Measurements from ENCODE around the gene DTX2. TPM values are rescaled to one million over a fixed set of nuclear protein-coding genes. Genes with fewer than 3 reads are reported as not detected.
"Not testable (repeated sequence)": the region's sequence is repeated elsewhere in the genome, so short reads cannot be mapped to it uniquely, and the experiment has no call there.

Gene DTX2
- total RNA-seq, 4 donors from 2014 or later: 15.4 to 28.6 (median 24.8) TPM

- ATAC-seq: peak; percentile 74
- H3K27ac ChIP-seq: peak overlapping the region in 1 of 4 donors; percentile 61
- not testable (repeated sequence) for H3K4me1 ChIP-seq, H3K36me3 ChIP-seq, H3K27me3 ChIP-seq, H3K9me3 ChIP-seq, H3K4me3 ChIP-seq
- TF ChIP-seq CTCF (IDR thresholded peaks at IDR 0.05): peak in 3 of 4 experiments; percentile 54 to 80 (median 68)
- no CpG with 5 or more reads among the region's 2 CpGs for WGBS, 2 donors (ENCODE audit: low coverage in 1 of 2)
Measured at GRCh38 chr7:76437873-76438272, 23.6 kb upstream of the DTX2 start.

- not testable (repeated sequence) for H3K27ac ChIP-seq, ATAC-seq, H3K36me3 ChIP-seq, H3K4me1 ChIP-seq, H3K4me3 ChIP-seq, H3K27me3 ChIP-seq, H3K9me3 ChIP-seq
- no CpG with 5 or more reads among the region's 7 CpGs for WGBS, 2 donors (ENCODE audit: low coverage in 1 of 2)
Measured at GRCh38 chr7:76439120-76439888, 22.2 kb upstream of the DTX2 start.

GRCh38 chr7:76440404-76440803, 21.1 kb upstream of the DTX2 start:
- WGBS, 2 donors (ENCODE audit: low coverage in 1 of 2): 100% methylated on average over 1 of the region's 4 CpGs; no CpG with 5 or more reads in 1 of the 2 donors
- ATAC-seq, H3K27me3 ChIP-seq, H3K36me3 ChIP-seq, H3K9me3 ChIP-seq, H3K4me3 ChIP-seq, H3K27ac ChIP-seq, H3K4me1 ChIP-seq: not testable (repeated sequence)

GRCh38 chr7:76441792-76442191, 19.7 kb upstream of the DTX2 start:
- ATAC-seq, H3K27me3 ChIP-seq, H3K27ac ChIP-seq, H3K9me3 ChIP-seq, H3K4me3 ChIP-seq, H3K36me3 ChIP-seq, H3K4me1 ChIP-seq: not testable (repeated sequence)
- no CpG with 5 or more reads among the region's 10 CpGs for WGBS, 2 donors (ENCODE audit: low coverage in 1 of 2)

GRCh38 chr7:76442664-76443446, 18.7 kb upstream of the DTX2 start:
- ATAC-seq, H3K36me3 ChIP-seq, H3K9me3 ChIP-seq, H3K27me3 ChIP-seq, H3K4me3 ChIP-seq, H3K4me1 ChIP-seq, H3K27ac ChIP-seq: not testable (repeated sequence)
- 80% methylated on average over 2 of the region's 5 CpGs; no CpG with 5 or more reads in 1 of the 2 donors for WGBS, 2 donors (ENCODE audit: low coverage in 1 of 2)

DNA sequence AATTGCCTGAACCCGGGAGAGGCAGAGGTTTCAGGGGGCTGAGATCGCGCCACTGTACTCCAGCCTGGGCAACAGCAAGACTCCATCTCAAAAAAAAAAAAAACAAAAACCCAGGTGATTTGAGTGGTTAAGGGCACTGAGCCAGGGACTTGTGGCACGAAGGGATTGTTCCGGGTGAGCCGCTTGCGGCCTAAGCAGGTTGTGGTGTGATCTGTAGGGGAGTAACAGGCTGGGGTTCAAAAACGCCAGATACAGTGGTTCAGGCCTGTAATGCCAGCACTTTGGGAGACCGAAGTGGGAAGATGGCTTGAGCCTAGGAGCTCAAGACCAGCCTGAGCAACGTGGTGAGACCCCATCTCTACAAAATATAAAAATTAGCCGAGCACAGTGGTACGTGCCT, 17.7 kb upstream of the DTX2 start:
- 60 to 80% methylated on average over 1 to 2 of the region's 12 CpGs for WGBS, 2 donors (ENCODE audit: low coverage in 1 of 2)
- H3K9me3 ChIP-seq, H3K36me3 ChIP-seq, H3K4me1 ChIP-seq, H3K27ac ChIP-seq, H3K27me3 ChIP-seq, ATAC-seq, H3K4me3 ChIP-seq: not testable (repeated sequence)

DNA sequence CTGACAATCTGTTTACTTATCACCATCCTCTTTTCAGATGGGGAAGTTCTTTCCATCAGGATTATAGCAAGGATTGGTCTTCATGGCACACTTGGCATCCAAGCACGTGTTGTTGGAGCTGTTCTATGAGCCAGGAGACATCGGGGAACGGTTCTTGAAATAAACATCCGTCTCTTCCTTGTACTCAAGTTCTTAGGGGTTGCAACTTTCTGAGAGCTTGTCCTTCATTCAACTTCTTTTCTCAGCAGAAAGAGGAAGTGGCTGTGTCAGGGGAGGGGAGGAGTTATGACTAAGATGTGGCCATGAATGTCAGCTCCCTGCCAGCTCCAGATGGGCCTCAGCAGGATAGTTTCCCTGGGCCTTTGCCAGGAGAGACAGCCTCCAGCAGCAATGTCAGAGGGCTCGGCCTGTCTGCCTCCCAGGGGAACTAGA, 15.9 kb upstream of the DTX2 start:
- H3K36me3 ChIP-seq, H3K4me3 ChIP-seq, H3K4me1 ChIP-seq, H3K27me3 ChIP-seq, H3K9me3 ChIP-seq: not testable (repeated sequence)
- 0% methylated on average over 4 of the region's 5 CpGs; no CpG with 5 or more reads in 1 of the 2 donors for WGBS, 2 donors (ENCODE audit: low coverage in 1 of 2)
- peak overlapping the region in 2 of 4 donors; percentile 57 to 69 for H3K27ac ChIP-seq
- ATAC-seq: peak; percentile 97

DNA sequence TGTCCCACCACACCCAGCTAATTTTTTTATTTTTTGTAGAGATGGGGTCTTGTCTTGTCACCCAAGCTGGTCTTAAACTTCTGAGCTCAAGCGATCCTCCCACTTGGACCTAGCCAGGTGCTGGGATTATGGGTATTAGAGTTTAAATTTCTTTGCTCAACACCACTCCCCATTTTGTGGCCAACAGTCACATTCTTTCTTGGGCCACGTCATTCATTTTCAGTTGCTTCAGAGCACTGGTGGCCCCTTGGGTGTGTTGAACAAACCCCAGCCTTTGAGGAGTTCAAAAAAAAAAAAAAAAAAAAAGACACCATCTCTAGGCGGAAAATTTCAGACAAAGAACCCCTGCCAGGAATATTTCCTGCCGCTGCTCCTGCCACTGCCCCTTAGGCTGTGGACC, 4.5 kb upstream of the DTX2 start:
- not testable (repeated sequence) for H3K9me3 ChIP-seq, ATAC-seq, H3K27me3 ChIP-seq, H3K36me3 ChIP-seq, H3K27ac ChIP-seq, H3K4me1 ChIP-seq, H3K4me3 ChIP-seq
- no CpG with 5 or more reads among the region's 4 CpGs for WGBS, 2 donors (ENCODE audit: low coverage in 1 of 2)

DNA sequence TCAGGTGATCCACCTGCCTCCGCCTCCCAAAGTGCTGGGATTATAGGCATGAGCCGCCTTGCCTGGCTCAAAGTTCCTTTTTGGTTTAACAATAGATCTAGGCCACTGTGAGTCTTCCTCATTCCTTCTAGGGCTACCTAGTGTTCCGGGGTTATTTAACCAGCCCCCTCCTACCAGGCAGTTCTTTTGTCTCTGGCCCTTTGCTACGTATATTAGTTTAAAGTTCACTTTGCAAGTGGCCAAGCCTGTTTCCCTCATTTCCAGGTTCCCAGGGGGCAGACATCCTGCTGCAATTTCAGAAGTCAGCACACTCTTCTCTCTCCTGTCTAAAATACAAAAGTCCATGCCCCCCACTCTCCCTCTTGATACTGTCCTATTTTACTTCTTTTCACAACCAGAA, 3.0 kb upstream of the DTX2 start:
- 21 to 67% methylated on average over 1 to 2 of the region's 4 CpGs for WGBS, 2 donors (ENCODE audit: low coverage in 1 of 2)
- H3K27me3 ChIP-seq, H3K36me3 ChIP-seq, H3K9me3 ChIP-seq, H3K4me1 ChIP-seq, ATAC-seq, H3K4me3 ChIP-seq, H3K27ac ChIP-seq: not testable (repeated sequence)

DNA sequence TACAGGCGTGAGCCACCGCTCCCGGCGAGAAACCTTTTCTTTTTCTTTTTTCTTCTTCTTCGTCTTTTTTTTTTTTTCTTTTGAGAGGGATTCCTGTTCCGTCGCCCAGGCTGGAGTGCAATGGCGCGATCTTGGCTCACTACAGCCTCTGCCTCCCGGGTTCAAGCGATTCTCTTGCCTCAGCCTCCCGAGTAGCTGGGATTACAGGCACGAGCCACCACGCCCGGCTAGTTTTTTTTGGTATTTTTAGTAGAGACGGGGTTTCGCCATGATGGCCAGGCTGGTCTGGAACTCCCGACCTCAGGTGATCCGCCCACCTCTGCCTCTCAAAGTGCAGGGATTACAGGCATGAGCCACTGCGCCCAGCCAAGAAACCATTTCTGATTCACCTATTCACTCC, 742 bp upstream of the DTX2 start:
- 100% methylated on average over 3 of the region's 20 CpGs; no CpG with 5 or more reads in 1 of the 2 donors for WGBS, 2 donors (ENCODE audit: low coverage in 1 of 2)
- not testable (repeated sequence) for H3K9me3 ChIP-seq, ATAC-seq, H3K4me3 ChIP-seq, H3K36me3 ChIP-seq, H3K27me3 ChIP-seq, H3K27ac ChIP-seq
- peaks cover 0 to 15% (median 0%) of the 10 kb centered on the region in 3 donors for H3K4me1 ChIP-seq

GRCh38 chr7:76462271-76462882, 868 bp downstream of the DTX2 start:
- no CpG with 5 or more reads among the region's 17 CpGs for WGBS, 2 donors (ENCODE audit: low coverage in 1 of 2)

DNA sequence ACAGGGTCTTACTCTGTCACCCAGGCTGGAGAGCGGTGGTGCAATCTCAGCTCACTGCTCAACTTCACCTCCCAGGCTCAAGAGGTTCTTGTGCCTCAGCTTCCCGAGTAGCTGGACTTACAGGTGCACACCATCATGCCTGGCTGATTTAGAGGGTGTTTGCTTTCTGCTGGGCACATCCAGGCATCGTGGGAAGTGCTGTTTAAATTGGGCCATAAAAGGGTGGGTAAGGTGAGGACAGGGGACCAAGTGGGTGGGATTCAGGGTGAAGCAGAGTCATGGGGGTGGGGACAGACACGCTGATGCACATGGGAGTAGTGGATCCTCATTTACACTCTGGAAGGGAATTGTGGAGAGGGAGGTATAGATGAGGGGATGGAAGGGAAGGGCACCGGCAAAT, 3.5 kb downstream of the DTX2 start:
- not testable (repeated sequence) for H3K4me3 ChIP-seq, H3K27ac ChIP-seq, H3K27me3 ChIP-seq, ATAC-seq, H3K36me3 ChIP-seq, H3K9me3 ChIP-seq
- peaks cover 0 to 28% (median 8%) of the 10 kb centered on the region in 3 donors for H3K4me1 ChIP-seq
- 100% methylated on average over 1 of the region's 5 CpGs; no CpG with 5 or more reads in 1 of the 2 donors for WGBS, 2 donors (ENCODE audit: low coverage in 1 of 2)

More at GRCh38 chr7:76462271-76462882, 868 bp downstream of the DTX2 start:
- not testable (repeated sequence) for ATAC-seq, H3K27me3 ChIP-seq, H3K36me3 ChIP-seq, H3K27ac ChIP-seq, H3K4me3 ChIP-seq, H3K9me3 ChIP-seq
- peaks cover 0 to 24% (median 6%) of the 10 kb centered on the region in 3 donors for H3K4me1 ChIP-seq

Data from gastroesophageal sphincter (tissue), 4 donors.